Suprapubic skin (tissue), 4 donors: ENCODE results near the gene RNLS.

Experiments
- CTCF ChIP-seq, 2 donors: fragments of 200-600 bp in 1 of 2; fragments of 450-650 bp in 1 of 2; sonication (generic) in 1 of 2; IDR thresholded peaks; one replicate each; pipeline ENCODE4 v1.5.1; 2016 to 2019; ENCODE audit warnings: antibody characterized with exemption in 2 of 2, mild to moderate bottlenecking in 1 of 2, moderate library complexity in 1 of 2
- EP300 ChIP-seq: sonication (generic); formaldehyde crosslinking; IDR thresholded peaks from one replicate; pipeline ENCODE4 v1.6.1; 2017; ENCODE audit warnings: antibody characterized with exemption
- POLR2A ChIP-seq, 2 donors: fragments of 450-650 bp; IDR thresholded peaks; one replicate each; pipeline ENCODE4 v1.6.1; 2017; ENCODE audit warnings: antibody characterized with exemption in 2 of 2, mild to moderate bottlenecking in 2 of 2, moderate library complexity in 2 of 2
- POLR2AphosphoS5 ChIP-seq, 3 donors: sonication (generic); formaldehyde crosslinking; IDR thresholded peaks; one replicate each; pipeline ENCODE4 v1.6.1; 2017; ENCODE audit warnings: antibody characterized with exemption in 3 of 3

GRCh38 chr10:88537322-88537721 is 45.8 kb downstream of the RNLS start:
- TF ChIP-seq POLR2AphosphoS5 (IDR thresholded peaks at IDR 0.05) (no peak), CTCF (IDR thresholded peaks at IDR 0.05) (no peak), POLR2A (IDR thresholded peaks at IDR 0.05) (no peak), EP300 (no peak)
